GM23338 (cell line): ENCODE data around the gene TBC1D9. TPM values are rescaled to one million over a fixed set of nuclear protein-coding genes. Genes with fewer than 3 reads are reported as not detected.

ENCODE experiments used
- ATAC-seq: fragments of 200-7000 bp; cut with Tn5 transposase; 3 replicates; pipeline ENCODE4 v1.9.1; 2020
- DNase-seq: peaks from one replicate; pipeline ENCODE4 v3.0.0-alpha.2; 2015; ENCODE audit warnings: low spot score
- H2AFZ ChIP-seq: fragments of 200-600 bp; sonication (generic); 2 replicates; pipeline ENCODE4 v1.8.0; 2016; ENCODE audit warnings: antibody characterized with exemption, mild to moderate bottlenecking, moderate library complexity
- H3F3A ChIP-seq: fragments of 200-600 bp; sonication (generic); replicated peaks from 2 replicates; pipeline ENCODE4 v1.8.0; 2017; ENCODE audit warnings: antibody characterized with exemption, mixed run types, low read depth
- H3K27ac ChIP-seq: fragments of 200-600 bp; sonication (generic); 2 replicates; pipeline ENCODE4 v1.6.1; 2016; ENCODE audit warnings: low read depth
- H3K27me3 ChIP-seq: fragments of 200-600 bp; sonication (generic); 2 replicates; pipeline ENCODE4 v1.8.0; 2016; ENCODE audit warnings: mild to moderate bottlenecking, mixed run types, moderate library complexity; ENCODE audit not compliant: insufficient read depth
- H3K36me3 ChIP-seq: fragments of 200-600 bp; sonication (generic); 2 replicates; pipeline ENCODE4 v1.8.0; 2016; ENCODE audit warnings: mild to moderate bottlenecking; ENCODE audit not compliant: insufficient read depth
- H3K4me1 ChIP-seq: fragments of 200-600 bp; sonication (generic); 2 replicates; pipeline ENCODE4 v1.8.0; 2016; ENCODE audit warnings: mild to moderate bottlenecking, moderate library complexity; ENCODE audit not compliant: insufficient read depth
- H3K4me2 ChIP-seq: fragments of 200-600 bp; sonication (generic); 2 replicates; pipeline ENCODE4 v1.7.1; 2017; ENCODE audit warnings: mixed run types
- H3K4me3 ChIP-seq: fragments of 200-600 bp; sonication (generic); 2 replicates; pipeline ENCODE4 v1.6.1; 2016; ENCODE audit warnings: mixed run types
- H3K79me2 ChIP-seq: fragments of 200-600 bp; sonication (generic); replicated peaks from 2 replicates; pipeline ENCODE4 v1.8.0; 2017; ENCODE audit warnings: mild to moderate bottlenecking; ENCODE audit not compliant: insufficient read depth
- H3K9me2 ChIP-seq: fragments of 200-600 bp; sonication (generic); 2 replicates; pipeline ENCODE4 v1.8.0; 2017; ENCODE audit not compliant: insufficient read depth
- H4K20me1 ChIP-seq: fragments of 200-600 bp; sonication (generic); replicated peaks from 2 replicates; pipeline ENCODE4 v1.8.0; 2017; ENCODE audit warnings: mild to moderate bottlenecking; ENCODE audit not compliant: insufficient read depth
- H3K27ac Mint-ChIP-seq: 2 replicates; pipeline ENCODE4 v1.8.0; 2020; ENCODE audit warnings: inconsistent platforms, mild to moderate bottlenecking, moderate library complexity, mixed read lengths
- H3K27me3 Mint-ChIP-seq: 3 replicates; pipeline ENCODE4 v1.8.0; 2022; ENCODE audit warnings: low read depth, mild to moderate bottlenecking, moderate library complexity, mixed read lengths, inconsistent platforms; ENCODE audit not compliant: insufficient read depth, poor library complexity
- H3K36me3 Mint-ChIP-seq: 3 replicates; pipeline ENCODE4 v1.8.0; 2021; ENCODE audit warnings: low read depth, mild to moderate bottlenecking, inconsistent platforms, moderate library complexity, mixed read lengths
- H3K4me1 Mint-ChIP-seq: 3 replicates; pipeline ENCODE4 v1.8.0; 2020; ENCODE audit warnings: mild to moderate bottlenecking, inconsistent platforms, mixed read lengths
- H3K4me3 Mint-ChIP-seq: 3 replicates; pipeline ENCODE4 v1.8.0; 2021; ENCODE audit warnings: moderate library complexity, mild to moderate bottlenecking, inconsistent platforms, mixed read lengths
- H3K9me3 Mint-ChIP-seq: 3 replicates; pipeline ENCODE4 v1.8.0; 2020; ENCODE audit warnings: moderate library complexity, mild to moderate bottlenecking, inconsistent platforms, mixed read lengths
- CREB1 ChIP-seq: fragments of 250-450 bp; sonication (Bioruptor Pico); IDR thresholded peaks from 2 replicates; pipeline ENCODE4 v1.5.0; 2020; ENCODE audit warnings: low read depth, mild to moderate bottlenecking, moderate library complexity
- CTCF ChIP-seq, 2 experiments: fragments of 200-600 bp in 1 of 2; sonication (generic) in 1 of 2; conservative IDR thresholded peaks; 2 replicates each; pipeline versions ENCODE4 v1.5.1 to v1.6.1; 2016 to 2017; ENCODE audit warnings: antibody characterized with exemption in 2 of 2, low read depth in 2 of 2, mild to moderate bottlenecking in 2 of 2, moderate library complexity in 1 of 2
- EZH2 ChIP-seq: fragments of 200-600 bp; sonication (generic); IDR thresholded peaks from one replicate; pipeline ENCODE4 v1.8.0; 2017; ENCODE audit warnings: antibody characterized with exemption, mild to moderate bottlenecking, low read depth; ENCODE audit not compliant: unreplicated experiment
- EZH2phosphoT487 ChIP-seq: fragments of 200-600 bp; sonication (generic); IDR thresholded peaks from one replicate; pipeline ENCODE4 v1.8.1; 2018; ENCODE audit warnings: antibody characterized with exemption; ENCODE audit not compliant: unreplicated experiment
- JUNB ChIP-seq: IDR thresholded peaks from one replicate; pipeline ENCODE4 v1.6.1; 2016; ENCODE audit warnings: antibody characterized with exemption; ENCODE audit not compliant: unreplicated experiment
- NANOG ChIP-seq: IDR thresholded peaks from 2 replicates; pipeline ENCODE4 v1.6.1; 2016; ENCODE audit warnings: antibody characterized with exemption, borderline replicate concordance
- POLR2AphosphoS5 ChIP-seq: IDR thresholded peaks from 2 replicates; pipeline ENCODE4 v1.6.1; 2016; ENCODE audit warnings: antibody characterized with exemption, low read depth
- STAT1 ChIP-seq: IDR thresholded peaks from one replicate; pipeline ENCODE4 v1.6.1; 2016; ENCODE audit warnings: antibody characterized with exemption; ENCODE audit not compliant: unreplicated experiment
- ZNF114 ChIP-seq: fragments of 250-450 bp; sonication (Bioruptor Pico); IDR thresholded peaks from 2 replicates; pipeline ENCODE4 v1.5.0; 2020; ENCODE audit warnings: mild to moderate bottlenecking, moderate library complexity
- ZNF331 ChIP-seq: fragments of 250-450 bp; sonication (Bioruptor Pico); IDR thresholded peaks from 2 replicates; pipeline ENCODE4 v1.5.0; 2020; ENCODE audit warnings: low read depth, mild to moderate bottlenecking, moderate library complexity
- ZNF462 ChIP-seq: fragments of 250-450 bp; sonication (Bioruptor Pico); IDR thresholded peaks from 2 replicates; pipeline ENCODE4 v1.5.0; 2020; ENCODE audit warnings: mild to moderate bottlenecking, moderate library complexity
- polyA plus RNA-seq: library from polyadenylated mRNA; unstranded; fragments of >200 nt; fragmentation: Nextera tagmentation; extraction: Ambion mirVana; gene quantifications from 2 replicates; pipeline ENCODE4 v1.2.1, GENCODE V29; 2016
- total RNA-seq: library from RNA; depleted of rRNA; stranded (reverse); fragments of >200 nt; shearing (Covaris generic); gene quantifications from 2 replicates; pipeline ENCODE4 v1.2.3, GENCODE V29; 2014
- TF ChIP-seq, protein P1 (sequence below): IDR thresholded peaks from 2 replicates; pipeline ENCODE4 v1.6.1; 2016; ENCODE audit warnings: antibody characterized with exemption
- TF ChIP-seq, protein P2 (sequence below): IDR thresholded peaks from one replicate; pipeline ENCODE4 v1.6.1; 2018; ENCODE audit warnings: antibody characterized with exemption; ENCODE audit not compliant: unreplicated experiment

TBC1D9 gene
- total and polyA plus RNA-seq, 2 experiments from 2014 or later: 0.03 to 0.56 TPM

DNA sequence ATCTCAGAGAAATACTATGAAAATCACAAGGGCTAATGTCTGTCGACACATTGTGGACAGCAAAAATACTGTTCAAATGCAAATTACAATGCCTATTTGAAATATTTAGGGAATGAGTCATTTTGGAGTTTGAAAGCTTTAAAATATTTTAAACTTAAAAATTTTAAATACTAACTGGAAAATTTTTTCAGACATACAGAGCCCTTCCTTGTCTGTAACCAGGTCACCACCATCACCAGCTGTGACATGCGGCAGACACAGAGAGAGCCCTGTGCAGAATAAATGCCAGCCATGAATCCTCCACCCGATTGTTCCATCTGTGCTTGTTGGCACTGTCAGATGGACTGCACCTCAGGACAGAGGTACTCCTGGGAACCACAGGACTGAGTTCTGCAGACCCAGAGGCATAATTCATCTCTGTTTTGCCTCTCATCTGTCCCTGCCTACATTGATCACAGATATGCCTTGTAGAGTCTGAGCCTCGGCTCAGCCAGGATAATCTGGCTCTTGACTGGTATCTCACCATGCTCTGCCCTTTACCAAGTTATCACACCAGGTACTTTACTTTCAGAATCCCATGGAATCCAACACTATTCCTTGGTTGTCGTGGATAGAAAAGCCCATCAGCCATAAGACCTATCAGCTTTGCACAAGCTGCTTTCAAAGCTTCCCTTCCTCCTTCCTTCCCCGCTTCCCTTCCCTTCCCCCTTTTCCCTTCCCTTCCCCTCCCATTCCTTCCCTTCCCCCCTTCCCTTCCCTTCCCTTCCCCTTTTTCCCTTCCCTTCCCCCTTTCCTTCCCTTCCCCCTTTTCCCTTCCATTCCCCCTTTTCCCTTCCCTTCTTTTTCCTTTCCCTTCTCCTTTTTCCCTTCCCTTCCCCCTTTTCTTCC is 67.2 kb downstream of the TBC1D9 start:
- Histone ChIP-seq H3K27ac (no peak overlapping the region), H3F3A (no peaks in the 10 kb centered on the region), H3K27me3 (peaks cover 55% of the 10 kb centered on the region), H3K36me3 (no peaks in the 10 kb centered on the region), H3K4me2 (no peak overlapping the region), H3K4me1 (no peaks in the 10 kb centered on the region; the same call in 1 of the 2 replicates), H4K20me1 (no peaks in the 10 kb centered on the region), H3K79me2 (no peaks in the 10 kb centered on the region), H2AFZ (no peak overlapping the region), H3K9me2 (no peaks in the 10 kb centered on the region), H3K4me3 (no peak overlapping the region)
- no peaks in the 10 kb centered on the region for H3K36me3 Mint-ChIP-seq
- DNase-seq: no peak
- H3K27me3 Mint-ChIP-seq: peaks cover 31% of the 10 kb centered on the region
- H3K27ac Mint-ChIP-seq: no peak overlapping the region
- ATAC-seq: no peak
- TF ChIP-seq EZH2phosphoT487 (no peak), ZNF462 (CRISPR knock-in tag) (no peak), ZNF114 (CRISPR knock-in tag) (no peak), EZH2 (no peak), CTCF (conservative IDR thresholded peaks at IDR 0.05; ENCODE audit: low read depth in 2 of 2) (no peak), NANOG (no peak), CREB1 (CRISPR knock-in tag) (no peak), ZNF331 (no peak), STAT1 (no peak), JUNB (no peak), POLR2AphosphoS5 (no peak)
- TF ChIP-seq, protein P1, sequence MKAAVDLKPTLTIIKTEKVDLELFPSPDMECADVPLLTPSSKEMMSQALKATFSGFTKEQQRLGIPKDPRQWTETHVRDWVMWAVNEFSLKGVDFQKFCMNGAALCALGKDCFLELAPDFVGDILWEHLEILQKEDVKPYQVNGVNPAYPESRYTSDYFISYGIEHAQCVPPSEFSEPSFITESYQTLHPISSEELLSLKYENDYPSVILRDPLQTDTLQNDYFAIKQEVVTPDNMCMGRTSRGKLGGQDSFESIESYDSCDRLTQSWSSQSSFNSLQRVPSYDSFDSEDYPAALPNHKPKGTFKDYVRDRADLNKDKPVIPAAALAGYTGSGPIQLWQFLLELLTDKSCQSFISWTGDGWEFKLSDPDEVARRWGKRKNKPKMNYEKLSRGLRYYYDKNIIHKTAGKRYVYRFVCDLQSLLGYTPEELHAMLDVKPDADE: no peak
- TF ChIP-seq, protein P2, sequence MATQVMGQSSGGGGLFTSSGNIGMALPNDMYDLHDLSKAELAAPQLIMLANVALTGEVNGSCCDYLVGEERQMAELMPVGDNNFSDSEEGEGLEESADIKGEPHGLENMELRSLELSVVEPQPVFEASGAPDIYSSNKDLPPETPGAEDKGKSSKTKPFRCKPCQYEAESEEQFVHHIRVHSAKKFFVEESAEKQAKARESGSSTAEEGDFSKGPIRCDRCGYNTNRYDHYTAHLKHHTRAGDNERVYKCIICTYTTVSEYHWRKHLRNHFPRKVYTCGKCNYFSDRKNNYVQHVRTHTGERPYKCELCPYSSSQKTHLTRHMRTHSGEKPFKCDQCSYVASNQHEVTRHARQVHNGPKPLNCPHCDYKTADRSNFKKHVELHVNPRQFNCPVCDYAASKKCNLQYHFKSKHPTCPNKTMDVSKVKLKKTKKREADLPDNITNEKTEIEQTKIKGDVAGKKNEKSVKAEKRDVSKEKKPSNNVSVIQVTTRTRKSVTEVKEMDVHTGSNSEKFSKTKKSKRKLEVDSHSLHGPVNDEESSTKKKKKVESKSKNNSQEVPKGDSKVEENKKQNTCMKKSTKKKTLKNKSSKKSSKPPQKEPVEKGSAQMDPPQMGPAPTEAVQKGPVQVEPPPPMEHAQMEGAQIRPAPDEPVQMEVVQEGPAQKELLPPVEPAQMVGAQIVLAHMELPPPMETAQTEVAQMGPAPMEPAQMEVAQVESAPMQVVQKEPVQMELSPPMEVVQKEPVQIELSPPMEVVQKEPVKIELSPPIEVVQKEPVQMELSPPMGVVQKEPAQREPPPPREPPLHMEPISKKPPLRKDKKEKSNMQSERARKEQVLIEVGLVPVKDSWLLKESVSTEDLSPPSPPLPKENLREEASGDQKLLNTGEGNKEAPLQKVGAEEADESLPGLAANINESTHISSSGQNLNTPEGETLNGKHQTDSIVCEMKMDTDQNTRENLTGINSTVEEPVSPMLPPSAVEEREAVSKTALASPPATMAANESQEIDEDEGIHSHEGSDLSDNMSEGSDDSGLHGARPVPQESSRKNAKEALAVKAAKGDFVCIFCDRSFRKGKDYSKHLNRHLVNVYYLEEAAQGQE: no peak
- H3K4me1 Mint-ChIP-seq: peaks cover 25% of the 10 kb centered on the region
- no peaks in the 10 kb centered on the region for H3K9me3 Mint-ChIP-seq
- H3K4me3 Mint-ChIP-seq: no peak overlapping the region
